DMS153 treated with DMSO at 0.1 percent for 48 hours (cell line): ENCODE data around the gene RAB20.

ENCODE experiments used
- DNase-seq: peaks from one replicate; lab custom pipeline; 2025; ENCODE audit not compliant: unreplicated experiment; lab: John Stamatoyannopoulos, UW

Gene RAB20

DNA sequence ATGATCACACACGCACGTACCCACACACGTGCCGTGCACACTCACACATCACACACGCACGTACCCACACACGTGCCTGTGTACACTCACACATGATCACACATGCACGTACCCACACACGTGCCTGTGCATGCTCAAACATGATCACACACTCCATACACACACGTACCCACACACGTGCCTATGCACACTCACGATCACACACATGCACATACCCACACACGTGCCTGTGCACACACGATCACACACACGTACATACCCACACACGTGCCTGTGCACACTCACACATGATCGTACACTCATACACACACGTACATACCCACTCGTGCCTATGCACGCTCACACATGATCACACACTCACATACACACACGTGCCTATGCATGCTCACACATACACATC, 86.8 kb downstream of the RAB20 start:
- DNase-seq = no peak
